Psoas muscle (tissue), 8 donors: ENCODE measurements around the gene OR2C3. TPM values are rescaled to one million over a fixed set of nuclear protein-coding genes. Genes with fewer than 3 reads are reported as not detected.
"Not testable (repeated sequence)": the region's sequence is repeated elsewhere in the genome, so short reads cannot be mapped to it uniquely, and the experiment has no call there.

Experiments
- ATAC-seq, 4 donors: fragments of 200-7000 bp; cut with Tn5 transposase; one replicate each; pipeline ENCODE4 v1.9.1; 2020; ENCODE audit warnings: moderate library complexity in 3 of 4, mild to moderate bottlenecking in 2 of 4
- DNase-seq, 2 donors: peaks; one replicate each; pipeline ENCODE4 v3.0.0-alpha.2; 2020
- H3K27ac ChIP-seq: fragments of 200-600 bp; one replicate; pipeline ENCODE4 v1.8.0; 2022
- H3K27me3 ChIP-seq, 3 donors: fragments of 200-600 bp in 1 of 3; one replicate each; pipeline versions ENCODE4 v1.6.1 to v1.8.0; 2013 to 2022; ENCODE audit warnings: low read length in 2 of 3, mild to moderate bottlenecking in 2 of 3, moderate library complexity in 1 of 3; ENCODE audit not compliant: insufficient read depth in 3 of 3
- H3K36me3 ChIP-seq, 2 donors: fragments of 200-600 bp in 1 of 2; one replicate each; pipeline versions ENCODE4 v1.6.1 to v1.8.0; 2013 to 2022; ENCODE audit warnings: low read depth in 1 of 2, mild to moderate bottlenecking in 1 of 2, moderate library complexity in 1 of 2; ENCODE audit not compliant: insufficient read depth in 1 of 2
- H3K4me1 ChIP-seq: fragments of 200-600 bp; one replicate; pipeline ENCODE4 v1.8.0; 2022
- H3K4me3 ChIP-seq: fragments of 200-600 bp; one replicate; pipeline ENCODE4 v1.8.0; 2022; ENCODE audit warnings: mild to moderate bottlenecking
- H3K9me3 ChIP-seq: fragments of 200-600 bp; one replicate; pipeline ENCODE4 v1.8.0; 2022
- WGBS, 3 donors: extraction: QIAGEN DNeasy Blood & Tissue Kit; methylation state at CpG; one replicate each; pipeline versions ENCODE4 v1.1.6 to v1.1.7; 2013; 5-methylcytosine and 5-hydroxymethylcytosine counted together
- intact Hi-C, 2 donors: fragments of 100-400 bp; cut with DNase I; formaldehyde crosslinking; loops; one replicate each; pipeline versions ENCODE4 v1.11.0 to v1.14.2; 2022
- polyA plus RNA-seq, 3 donors: library from polyadenylated mRNA; stranded (reverse); fragments of 200-250 nt; gene quantifications; one replicate each; pipeline ENCODE4 v1.2.3, GENCODE V29; 2013
- total RNA-seq, 4 donors: library from RNA; stranded (reverse); fragmentation: NEBNext Ultra II Directional in 2 of 4; extraction: Animal tissue kit (Norgen Biotek cat#: 25700) in 2 of 4; gene quantifications; one replicate each; pipeline versions ENCODE4 v1.2.1 to v1.2.4, GENCODE V29; 2021 to 2023
- TF ChIP-seq, protein P1 (sequence below): fragments of 200-600 bp; IDR thresholded peaks from one replicate; pipeline ENCODE4 v1.8.0; 2022; ENCODE audit warnings: antibody characterized with exemption
- donor health status: healthy with polysubstance abuse.
- donor health status: DM: no; HTN: no; CAD: no; lungs with moderate emphysema.
- donor health status: Bipolar disorder and iron deficiency.
- donor health status: healthy.
- donor health status: DM: yes; HTN: yes; CAD: no.
- donor health status: DM: no; HTN: no; CAD: no.
- donor health status: DM: no; HTN: no; CAD: no.
- donor health status: DM: yes; HTN: yes; CAD: no.

The OR2C3 gene
- total and polyA plus RNA-seq, 7 donors, result 0.01 TPM; not detected in 5

DNA sequence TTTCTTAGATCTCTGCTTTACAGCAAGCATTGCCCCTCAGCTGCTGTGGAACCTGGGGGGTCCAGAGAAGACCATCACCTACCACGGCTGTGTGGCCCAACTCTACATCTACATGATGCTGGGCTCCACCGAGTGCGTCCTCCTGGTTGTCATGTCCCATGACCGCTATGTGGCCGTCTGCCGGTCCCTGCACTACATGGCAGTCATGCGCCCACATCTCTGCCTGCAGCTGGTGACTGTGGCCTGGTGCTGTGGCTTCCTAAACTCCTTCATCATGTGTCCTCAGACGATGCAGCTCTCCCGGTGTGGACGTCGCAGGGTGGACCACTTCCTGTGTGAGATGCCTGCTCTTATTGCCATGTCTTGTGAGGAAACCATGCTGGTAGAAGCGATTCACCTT, 44.9 kb downstream of the OR2C3 start:
- intact Hi-C loops, result no loop called here
- no peak overlapping the region for H3K27ac ChIP-seq
- H3K9me3 ChIP-seq, result no peaks in the 10 kb centered on the region
- H3K4me3 ChIP-seq, result no peak overlapping the region
- no peaks in the 10 kb centered on the region for H3K36me3 ChIP-seq
- TF ChIP-seq, protein P1, sequence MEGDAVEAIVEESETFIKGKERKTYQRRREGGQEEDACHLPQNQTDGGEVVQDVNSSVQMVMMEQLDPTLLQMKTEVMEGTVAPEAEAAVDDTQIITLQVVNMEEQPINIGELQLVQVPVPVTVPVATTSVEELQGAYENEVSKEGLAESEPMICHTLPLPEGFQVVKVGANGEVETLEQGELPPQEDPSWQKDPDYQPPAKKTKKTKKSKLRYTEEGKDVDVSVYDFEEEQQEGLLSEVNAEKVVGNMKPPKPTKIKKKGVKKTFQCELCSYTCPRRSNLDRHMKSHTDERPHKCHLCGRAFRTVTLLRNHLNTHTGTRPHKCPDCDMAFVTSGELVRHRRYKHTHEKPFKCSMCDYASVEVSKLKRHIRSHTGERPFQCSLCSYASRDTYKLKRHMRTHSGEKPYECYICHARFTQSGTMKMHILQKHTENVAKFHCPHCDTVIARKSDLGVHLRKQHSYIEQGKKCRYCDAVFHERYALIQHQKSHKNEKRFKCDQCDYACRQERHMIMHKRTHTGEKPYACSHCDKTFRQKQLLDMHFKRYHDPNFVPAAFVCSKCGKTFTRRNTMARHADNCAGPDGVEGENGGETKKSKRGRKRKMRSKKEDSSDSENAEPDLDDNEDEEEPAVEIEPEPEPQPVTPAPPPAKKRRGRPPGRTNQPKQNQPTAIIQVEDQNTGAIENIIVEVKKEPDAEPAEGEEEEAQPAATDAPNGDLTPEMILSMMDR, result no peak
- WGBS, 3 donors, result 91 to 92% (median 92%) methylated on average over 12 of the region's 12 CpGs
- peaks cover 0 to 3% (median 0%) of the 10 kb centered on the region in 3 donors for H3K27me3 ChIP-seq
- no peak for DNase-seq
- H3K4me1 ChIP-seq, result no peaks in the 10 kb centered on the region
- no peak for ATAC-seq

DNA sequence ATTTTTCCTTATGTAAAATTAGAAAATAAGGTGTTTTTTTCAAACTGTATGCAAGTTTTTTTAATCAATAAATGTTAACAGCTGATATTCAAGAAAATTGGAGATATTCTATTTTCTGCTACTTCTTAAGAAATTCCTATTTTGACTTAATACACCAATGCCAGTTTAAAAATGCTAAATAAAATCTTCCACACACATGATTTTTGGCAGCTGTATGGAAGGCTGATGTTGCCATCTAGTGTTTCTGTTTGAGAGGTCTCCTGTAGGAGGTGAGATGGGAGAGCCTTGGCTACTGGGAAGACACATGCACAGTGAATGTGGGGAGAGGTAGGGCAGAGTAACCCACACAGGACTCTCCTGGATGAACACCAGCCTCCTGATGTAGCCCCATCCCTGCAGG, 49.2 kb downstream of the OR2C3 start:
- H3K4me1 ChIP-seq, result no peaks in the 10 kb centered on the region
- H3K9me3 ChIP-seq, result no peaks in the 10 kb centered on the region
- no peaks in the 10 kb centered on the region for H3K27me3 ChIP-seq
- TF ChIP-seq, protein P1, result peak; percentile 36
- intact Hi-C loops, result loop anchor here in 1 of 2 donors (5.0 to 10.0 kb wide), 2 partner anchors 102 to 445 kb away; no protein-coding TSS in a partner anchor
- ATAC-seq, result no peak
- H3K4me3 ChIP-seq, result no peak overlapping the region
- H3K36me3 ChIP-seq, result no peaks in the 10 kb centered on the region
- no peak overlapping the region for H3K27ac ChIP-seq
- DNase-seq, result no peak

DNA sequence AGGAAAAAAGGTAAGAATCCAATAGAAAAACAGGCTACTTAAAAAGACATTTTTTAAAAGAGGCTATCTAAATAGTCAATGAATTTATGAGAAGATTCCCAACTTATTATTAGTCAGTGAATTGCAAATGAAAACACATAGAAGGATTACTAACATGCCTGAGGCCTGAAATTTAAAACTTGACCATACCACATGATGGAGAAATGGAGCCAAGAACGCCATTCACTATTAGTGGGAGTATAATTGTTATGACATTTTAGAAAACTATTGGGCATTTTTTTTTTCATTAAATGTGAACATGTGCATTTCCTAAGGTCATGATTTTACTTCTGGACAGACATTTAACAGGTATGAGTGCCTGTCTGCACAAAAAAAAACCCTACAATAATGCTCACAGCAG, 53.5 kb downstream of the OR2C3 start:
- no peak overlapping the region for H3K4me3 ChIP-seq
- no peaks in the 10 kb centered on the region for H3K4me1 ChIP-seq
- no peak overlapping the region for H3K27ac ChIP-seq
- TF ChIP-seq, protein P1, result no peak
- no peak for ATAC-seq
- H3K36me3 ChIP-seq, result no peaks in the 10 kb centered on the region
- H3K27me3 ChIP-seq, result no peaks in the 10 kb centered on the region
- intact Hi-C loops, result loop anchor here in 1 of 2 donors (10.0 kb wide), 1 partner anchor 98 kb away; no protein-coding TSS in a partner anchor
- WGBS, 3 donors, result 51 to 65% (median 58%) methylated on average over 1 of the region's 1 CpG
- H3K9me3 ChIP-seq, result no peaks in the 10 kb centered on the region
- no peak for DNase-seq

DNA sequence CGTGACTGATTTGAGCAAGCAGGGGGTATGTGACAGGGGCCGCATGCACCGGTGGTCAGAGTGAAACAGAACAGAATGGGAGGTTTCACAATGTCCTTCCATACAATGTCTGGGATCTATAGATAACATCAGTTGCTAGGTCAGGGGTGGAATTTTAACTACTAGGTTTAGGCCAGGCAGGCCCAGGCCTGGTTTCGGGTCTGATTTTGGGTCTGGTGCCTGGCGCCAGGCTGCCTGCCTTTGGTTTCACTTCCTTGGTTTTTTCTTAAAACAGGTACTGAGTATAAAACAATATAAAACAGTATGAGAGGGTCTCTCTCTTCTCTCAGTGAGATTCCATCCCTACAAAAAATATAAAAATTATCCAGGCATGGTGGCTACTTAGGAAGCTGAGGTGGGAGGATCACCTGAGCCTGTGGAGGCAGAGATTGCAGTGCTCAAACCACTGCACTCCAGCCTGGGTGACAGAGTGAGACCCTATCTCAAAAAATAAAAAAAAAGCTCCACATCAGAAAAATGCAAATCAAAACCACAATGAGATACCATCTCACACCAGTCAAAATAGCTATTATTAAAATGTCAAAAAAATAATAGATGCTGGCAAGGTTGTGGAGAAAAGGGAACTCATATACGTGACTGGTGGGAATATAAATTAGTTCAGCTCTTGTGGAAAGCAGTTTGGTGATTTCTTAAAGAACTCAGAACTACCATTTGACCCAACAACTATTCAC, 59.7 kb downstream of the OR2C3 start:
- H3K4me1 ChIP-seq, H3K4me3 ChIP-seq, H3K27ac ChIP-seq, H3K9me3 ChIP-seq, H3K36me3 ChIP-seq, ATAC-seq, intact Hi-C loops, H3K27me3 ChIP-seq, DNase-seq: not testable (repeated sequence)
- WGBS, 3 donors, result 90 to 92% (median 90%) methylated on average over 6 of the region's 6 CpGs

DNA sequence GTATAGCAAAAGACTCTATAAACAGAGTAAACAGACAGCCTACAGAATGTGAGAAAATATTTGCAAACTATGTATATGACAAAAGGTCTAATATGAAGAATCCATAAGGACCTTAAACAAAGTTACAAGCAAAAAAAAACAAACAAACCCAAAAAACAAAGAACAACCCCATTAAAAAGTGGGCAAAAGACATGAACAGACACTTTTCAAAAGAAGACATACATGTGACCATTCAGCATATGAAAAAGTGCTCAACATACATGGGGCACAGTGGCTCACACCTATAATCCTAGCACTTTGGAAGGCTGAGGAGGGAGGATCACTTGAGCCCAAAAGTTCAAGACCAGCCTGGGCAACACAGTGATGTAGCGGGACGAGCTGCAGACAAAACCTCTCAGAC, 60.4 kb downstream of the OR2C3 start:
- Histone ChIP-seq H3K4me3 (no peak overlapping the region), H3K4me1 (no peaks in the 10 kb centered on the region), H3K27ac (no peak overlapping the region), H3K36me3 (no peaks in the 10 kb centered on the region), H3K27me3 (no peaks in the 10 kb centered on the region), H3K9me3 (no peaks in the 10 kb centered on the region)
- DNase-seq (no peak), ATAC-seq (no peak)
- intact Hi-C loops, result no loop called here
- TF ChIP-seq, protein P1, result no peak
- 91 to 98% (median 94%) methylated on average over 2 of the region's 2 CpGs for WGBS, 3 donors

Other genes with a start within 250 kb of the OR2C3 start
- 10 to 100 TPM; 19.5 to 24.2 (median 22.9) TPM for gene ZNF496, start 204.6 kb downstream of the OR2C3 start, total RNA-seq
- gene ZNF496, start 204.6 kb downstream of the OR2C3 start, polyA plus RNA-seq, result 10 to 100 TPM in 1 of 3 donors, 1 to 10 TPM in 2; 4.3 to 16.7 (median 8.8) TPM
- under 1 TPM; 0.27 to 0.98 (median 0.55) TPM for gene NLRP3, start 120.3 kb downstream of the OR2C3 start, total RNA-seq
- under 1 TPM; 0.07 to 0.22 (median 0.16) TPM for gene NLRP3, start 120.3 kb downstream of the OR2C3 start, polyA plus RNA-seq
- not detected for gene OR2B11, start 78.3 kb downstream of the OR2C3 start, total RNA-seq
- gene OR2B11, start 78.3 kb downstream of the OR2C3 start, polyA plus RNA-seq, result not detected
- under 1 TPM in 3 of 4 donors, not detected in 1; 0.19 to 0.36 (median 0.23) TPM for gene GCSAML, start 12.7 kb upstream of the OR2C3 start, total RNA-seq
- gene GCSAML, start 12.7 kb upstream of the OR2C3 start, polyA plus RNA-seq, result under 1 TPM in 1 of 3 donors, not detected in 2; 0.01 TPM
- gene OR2G2, start 51.9 kb upstream of the OR2C3 start, total RNA-seq, result not detected
- not detected for gene OR2G2, start 51.9 kb upstream of the OR2C3 start, polyA plus RNA-seq
- not detected for gene OR2G3, start 69.1 kb upstream of the OR2C3 start, total RNA-seq
- not detected for gene OR2G3, start 69.1 kb upstream of the OR2C3 start, polyA plus RNA-seq
- gene OR13G1, start 143.3 kb upstream of the OR2C3 start, total RNA-seq, result not detected
- not detected for gene OR13G1, start 143.3 kb upstream of the OR2C3 start, polyA plus RNA-seq
- not detected for gene OR6F1, start 180.2 kb upstream of the OR2C3 start, total RNA-seq
- gene OR6F1, start 180.2 kb upstream of the OR2C3 start, polyA plus RNA-seq, result not detected
- gene OR14K1, start 202.2 kb upstream of the OR2C3 start, total RNA-seq, result not detected
- gene OR14K1, start 202.2 kb upstream of the OR2C3 start, polyA plus RNA-seq, result not detected
- gene OR14A2, start 211.7 kb upstream of the OR2C3 start, total RNA-seq, result not detected
- not detected for gene OR14A2, start 211.7 kb upstream of the OR2C3 start, polyA plus RNA-seq
- not detected for gene OR1C1, start 224.1 kb upstream of the OR2C3 start, total RNA-seq
- not detected for gene OR1C1, start 224.1 kb upstream of the OR2C3 start, polyA plus RNA-seq